ENCODE data around the gene FA2H. TPM values are rescaled to one million over a fixed set of nuclear protein-coding genes. Genes with fewer than 3 reads are reported as not detected.
A peak's percentile ranks its signal among the peaks of the same experiment; 100 is the strongest.

Gene FA2H
- total and polyA plus RNA-seq, 2 of the 13 experiments (the other 11 are each of a cell fraction or from before 2014, with no cell fraction given) = 0.20 TPM; not detected in 1

GRCh38 chr16:74666425-74667254 is 108.0 kb downstream of the FA2H start, which contains the start of gene RFWD3 (continued):
- TF ChIP-seq, protein P1, sequence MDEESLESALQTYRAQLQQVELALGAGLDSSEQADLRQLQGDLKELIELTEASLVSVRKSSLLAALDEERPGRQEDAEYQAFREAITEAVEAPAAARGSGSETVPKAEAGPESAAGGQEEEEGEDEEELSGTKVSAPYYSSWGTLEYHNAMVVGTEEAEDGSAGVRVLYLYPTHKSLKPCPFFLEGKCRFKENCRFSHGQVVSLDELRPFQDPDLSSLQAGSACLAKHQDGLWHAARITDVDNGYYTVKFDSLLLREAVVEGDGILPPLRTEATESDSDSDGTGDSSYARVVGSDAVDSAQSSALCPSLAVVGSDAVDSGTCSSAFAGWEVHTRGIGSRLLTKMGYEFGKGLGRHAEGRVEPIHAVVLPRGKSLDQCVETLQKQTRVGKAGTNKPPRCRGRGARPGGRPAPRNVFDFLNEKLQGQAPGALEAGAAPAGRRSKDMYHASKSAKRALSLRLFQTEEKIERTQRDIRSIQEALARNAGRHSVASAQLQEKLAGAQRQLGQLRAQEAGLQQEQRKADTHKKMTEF (CRISPR knock-in tag; IDR thresholded peaks at IDR 0.05) = peak; percentile 84
- TF ChIP-seq ZNF225 (CRISPR knock-in tag; IDR thresholded peaks at IDR 0.05) (peak; percentile 86; the same call in 1 of the 2 replicates), POLR2A (IDR thresholded peaks at IDR 0.05; ENCODE audit: insufficient read depth in 1 of 2, low read depth in 2 of 2, low read length in 2 of 2) (peak; percentile 86 to 98), PITX1 (CRISPR knock-in tag; IDR thresholded peaks at IDR 0.05) (peak; percentile 82), E2F5 (CRISPR knock-in tag; conservative IDR thresholded peaks at IDR 0.05) (peak; percentile 96), ISX (CRISPR knock-in tag; conservative IDR thresholded peaks at IDR 0.05) (no peak), RFXANK (CRISPR knock-in tag; IDR thresholded peaks at IDR 0.05) (peak; percentile 47; the same call in 1 of the 2 replicates), AHDC1 (CRISPR knock-in tag; IDR thresholded peaks at IDR 0.05; ENCODE audit: borderline replicate concordance) (0 out of 2 replicates have a peak, but pooled peaks have one; percentile 18), NCOA2 (CRISPR knock-in tag; IDR thresholded peaks at IDR 0.05) (no peak; the same call in 1 of the 2 replicates), HNF4G (IDR thresholded peaks at IDR 0.05; ENCODE audit: borderline replicate concordance, low read depth, low read length) (no peak), HNF4G (CRISPR knock-in tag; IDR thresholded peaks at IDR 0.05; ENCODE audit: borderline replicate concordance, low read depth) (0 out of 2 replicates have a peak, but pooled peaks have one; percentile 23), RFX3 (CRISPR knock-in tag; IDR thresholded peaks at IDR 0.05) (no peak), HES4 (CRISPR knock-in tag; IDR thresholded peaks at IDR 0.05; ENCODE audit: borderline replicate concordance) (peak; percentile 59; the same call in 1 of the 2 replicates), ZSCAN9 (CRISPR knock-in tag; IDR thresholded peaks at IDR 0.05; ENCODE audit: borderline replicate concordance) (peak; percentile 84; the same call in 1 of the 2 replicates), ZNF678 (CRISPR knock-in tag; IDR thresholded peaks at IDR 0.05) (peak; percentile 86; the same call in 1 of the 2 replicates)
- TF ChIP-seq, protein P2, sequence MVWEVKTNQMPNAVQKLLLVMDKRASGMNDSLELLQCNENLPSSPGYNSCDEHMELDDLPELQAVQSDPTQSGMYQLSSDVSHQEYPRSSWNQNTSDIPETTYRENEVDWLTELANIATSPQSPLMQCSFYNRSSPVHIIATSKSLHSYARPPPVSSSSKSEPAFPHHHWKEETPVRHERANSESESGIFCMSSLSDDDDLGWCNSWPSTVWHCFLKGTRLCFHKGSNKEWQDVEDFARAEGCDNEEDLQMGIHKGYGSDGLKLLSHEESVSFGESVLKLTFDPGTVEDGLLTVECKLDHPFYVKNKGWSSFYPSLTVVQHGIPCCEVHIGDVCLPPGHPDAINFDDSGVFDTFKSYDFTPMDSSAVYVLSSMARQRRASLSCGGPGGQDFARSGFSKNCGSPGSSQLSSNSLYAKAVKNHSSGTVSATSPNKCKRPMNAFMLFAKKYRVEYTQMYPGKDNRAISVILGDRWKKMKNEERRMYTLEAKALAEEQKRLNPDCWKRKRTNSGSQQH (CRISPR knock-in tag; IDR thresholded peaks at IDR 0.05; ENCODE audit: low read depth) = peak; percentile 78
